HG02759 (cell line): ENCODE data around the gene IQSEC3.

ENCODE experiments used
- ATAC-seq: cut with Tn5 transposase; IDR thresholded peaks from one replicate; pipeline ENCODE4 v1.9.1; 2021; ENCODE audit warnings: mild to moderate bottlenecking, moderate library complexity; ENCODE audit not compliant: unreplicated experiment

IQSEC3 gene

GRCh38 chr12:162467-163307, 96.1 kb downstream of the IQSEC3 start:
- ATAC-seq = no peak

GRCh38 chr12:163406-163986, 96.9 kb downstream of the IQSEC3 start:
- no peak for ATAC-seq

- ATAC-seq = no peak
Observed at GRCh38 chr12:164207-164606, 97.6 kb downstream of the IQSEC3 start.

GRCh38 chr12:165862-166368, 99.3 kb downstream of the IQSEC3 start:
- ATAC-seq = no peak

GRCh38 chr12:166425-167075, 100.0 kb downstream of the IQSEC3 start:
- ATAC-seq = no peak

GRCh38 chr12:167959-168600, 101.5 kb downstream of the IQSEC3 start:
- ATAC-seq = no peak

GRCh38 chr12:168763-169525, 102.4 kb downstream of the IQSEC3 start:
- ATAC-seq = no peak

- ATAC-seq = no peak
Observed at GRCh38 chr12:169528-170370, 103.2 kb downstream of the IQSEC3 start.

GRCh38 chr12:170371-171225, 104.0 kb downstream of the IQSEC3 start:
- no peak for ATAC-seq

GRCh38 chr12:171276-171675, 104.7 kb downstream of the IQSEC3 start:
- ATAC-seq = no peak

- no peak for ATAC-seq
Observed at GRCh38 chr12:171743-172676, 105.4 kb downstream of the IQSEC3 start.

- ATAC-seq = no peak
Observed at GRCh38 chr12:172732-173161, 106.2 kb downstream of the IQSEC3 start.

GRCh38 chr12:174124-174523, 107.6 kb downstream of the IQSEC3 start:
- ATAC-seq = no peak

- ATAC-seq = no peak
Observed at GRCh38 chr12:174596-174995, 108.0 kb downstream of the IQSEC3 start.

GRCh38 chr12:175250-175649, 108.7 kb downstream of the IQSEC3 start:
- no peak for ATAC-seq

GRCh38 chr12:175759-176158, 109.2 kb downstream of the IQSEC3 start:
- no peak for ATAC-seq

- ATAC-seq = no peak
Observed at GRCh38 chr12:176321-177181, 110.0 kb downstream of the IQSEC3 start.
